Calu3 (cell line): ENCODE measurements around the gene DDC. TPM values are rescaled to one million over a fixed set of nuclear protein-coding genes. Genes with fewer than 3 reads are reported as not detected.

Source experiments
- BruUV-seq: library from RNA; stranded (reverse); fragments of 400-500 nt; replicated peaks from 2 replicates; lab custom pipeline; 2021; lab: Mats Ljungman, UMichigan
- CTCF ChIA-PET: fragments of 300-600 bp; sonication (Branson Sonifier 250); formaldehyde crosslinking; loops from one replicate; lab custom pipeline; 2022; ENCODE audit warnings: antibody characterized with exemption; lab: Charles Lee
- DNase-seq: peaks from one replicate; pipeline ENCODE4 v3.0.0; 2022
- H3K27ac Mint-ChIP-seq: one replicate; pipeline ENCODE4 v1.8.0; 2022; ENCODE audit warnings: mixed read lengths; ENCODE audit not compliant: unreplicated experiment
- H3K27me3 Mint-ChIP-seq: one replicate; pipeline ENCODE4 v1.8.0; 2022; ENCODE audit warnings: mixed read lengths; ENCODE audit not compliant: unreplicated experiment
- H3K36me3 Mint-ChIP-seq: one replicate; pipeline ENCODE4 v1.8.0; 2022; ENCODE audit warnings: mild to moderate bottlenecking, moderate library complexity, mixed read lengths; ENCODE audit not compliant: insufficient read depth, unreplicated experiment
- H3K4me1 Mint-ChIP-seq: one replicate; pipeline ENCODE4 v1.8.0; 2022; ENCODE audit warnings: mild to moderate bottlenecking, low read depth, mixed read lengths; ENCODE audit not compliant: unreplicated experiment
- H3K4me3 Mint-ChIP-seq: one replicate; pipeline ENCODE4 v1.8.0; 2022; ENCODE audit warnings: mild to moderate bottlenecking, low read depth, moderate library complexity, mixed read lengths; ENCODE audit not compliant: unreplicated experiment
- H3K9me3 Mint-ChIP-seq: one replicate; pipeline ENCODE4 v1.8.0; 2022; ENCODE audit warnings: low read depth, mixed read lengths; ENCODE audit not compliant: unreplicated experiment
- CTCF ChIP-seq: fragments of 200-600 bp; IDR thresholded peaks from one replicate; pipeline ENCODE4 v1.8.0; 2022; ENCODE audit warnings: antibody characterized with exemption; ENCODE audit not compliant: unreplicated experiment
- intact Hi-C: fragments of 100-400 bp; cut with micrococcal nuclease; formaldehyde crosslinking; loops from one replicate; pipeline ENCODE4 v1.10.0; 2022; ENCODE audit not compliant: unreplicated experiment
- total RNA-seq: library from RNA; stranded (reverse); gene quantifications from 2 replicates; pipeline ENCODE4 v1.2.3, GENCODE V29; 2022

DDC gene
- total RNA-seq, 1 experiment from 2014 or later, result 3.7 TPM

GRCh38 chr7:50431722-50432305 is 133.4 kb downstream of the DDC start:
- Mint-ChIP-seq H3K36me3 (no peaks in the 10 kb centered on the region), H3K4me1 (peaks cover 16% of the 10 kb centered on the region), H3K4me3 (no peak overlapping the region), H3K27ac (no peak overlapping the region), H3K27me3 (no peaks in the 10 kb centered on the region), H3K9me3 (no peaks in the 10 kb centered on the region)
- CTCF ChIA-PET, result no interaction called here
- TF ChIP-seq CTCF, result no peak
- intact Hi-C loops, result no loop called here
- no TSS peak for BruUV-seq
- DNase-seq, result no peak

GRCh38 chr7:50431316-50431715 is 133.9 kb downstream of the DDC start:
- no peak overlapping the region for H3K4me3 Mint-ChIP-seq
- no peak overlapping the region for H3K27ac Mint-ChIP-seq
- intact Hi-C loops, result no loop called here
- no peaks in the 10 kb centered on the region for H3K27me3 Mint-ChIP-seq
- peaks cover 16% of the 10 kb centered on the region for H3K4me1 Mint-ChIP-seq
- no peak for DNase-seq
- no peaks in the 10 kb centered on the region for H3K36me3 Mint-ChIP-seq
- no TSS peak for BruUV-seq
- H3K9me3 Mint-ChIP-seq, result no peaks in the 10 kb centered on the region
- CTCF ChIA-PET, result no interaction called here
- no peak for TF ChIP-seq CTCF

- no peak for DNase-seq
- Mint-ChIP-seq H3K4me1 (peaks cover 9% of the 10 kb centered on the region), H3K27me3 (no peaks in the 10 kb centered on the region), H3K9me3 (no peaks in the 10 kb centered on the region), H3K27ac (no peak overlapping the region), H3K36me3 (no peaks in the 10 kb centered on the region), H3K4me3 (no peak overlapping the region)
- CTCF ChIA-PET, result interaction anchor here (1.5 kb wide), 1 partner anchor 12 kb away, joined by 3 read pairs; no protein-coding TSS in a partner anchor
- intact Hi-C loops, result no loop called here
- BruUV-seq, result no TSS peak
- TF ChIP-seq CTCF, result no peak
These were observed 136.3 kb downstream of the DDC start for GRCh38 chr7:50428911-50429310.

- no TSS peak for BruUV-seq
- TF ChIP-seq CTCF, result no peak
- Mint-ChIP-seq H3K4me3 (no peak overlapping the region), H3K36me3 (no peaks in the 10 kb centered on the region), H3K27me3 (peaks cover 7% of the 10 kb centered on the region), H3K4me1 (peaks cover 9% of the 10 kb centered on the region), H3K9me3 (no peaks in the 10 kb centered on the region), H3K27ac (no peak overlapping the region)
- DNase-seq, result no peak
- CTCF ChIA-PET, result interaction anchor here (0.7 to 1.7 kb wide), 4 partner anchors 9 to 19 kb away, joined by 3 to 5 read pairs (median 4); no protein-coding TSS in a partner anchor
- intact Hi-C loops, result no loop called here
These were observed 137.7 kb downstream of the DDC start for GRCh38 chr7:50427518-50427917.
